NCI-H187 treated with DMSO at 0.1 percent for 48 hours (cell line): ENCODE data around the gene FAM50B.

ENCODE experiments used
- DNase-seq: peaks from one replicate; lab custom pipeline; 2025; lab: John Stamatoyannopoulos, UW

Gene FAM50B

GRCh38 chr6:3820563-3820962, 28.6 kb upstream of the FAM50B start:
- no peak for DNase-seq

- DNase-seq, result no peak
Measured at GRCh38 chr6:3822747-3823445, 26.3 kb upstream of the FAM50B start.

- no peak for DNase-seq
Measured at GRCh38 chr6:3823671-3824070, 25.5 kb upstream of the FAM50B start.

GRCh38 chr6:3825331-3825831, 23.8 kb upstream of the FAM50B start:
- DNase-seq, result no peak

- no peak for DNase-seq
Measured at GRCh38 chr6:3825851-3826581, 23.2 kb upstream of the FAM50B start.

GRCh38 chr6:3829285-3829684, 19.9 kb upstream of the FAM50B start:
- no peak for DNase-seq

GRCh38 chr6:3830806-3831205, 18.4 kb upstream of the FAM50B start:
- DNase-seq, result no peak

GRCh38 chr6:3831761-3832530, 17.2 kb upstream of the FAM50B start:
- DNase-seq, result no peak

GRCh38 chr6:3835055-3835731, 14.0 kb upstream of the FAM50B start:
- DNase-seq, result no peak

- DNase-seq, result no peak
Measured at GRCh38 chr6:3835785-3836184, 13.4 kb upstream of the FAM50B start.

GRCh38 chr6:3836566-3836965, 12.6 kb upstream of the FAM50B start:
- DNase-seq, result no peak

- DNase-seq, result no peak
Measured at GRCh38 chr6:3837781-3838180, 11.4 kb upstream of the FAM50B start.

- DNase-seq, result no peak
Measured at GRCh38 chr6:3838992-3839867, 9.9 kb upstream of the FAM50B start.

GRCh38 chr6:3841066-3841454, 8.1 kb upstream of the FAM50B start:
- DNase-seq, result no peak

GRCh38 chr6:3841711-3842565, 7.2 kb upstream of the FAM50B start:
- no peak for DNase-seq

- no peak for DNase-seq
Measured at GRCh38 chr6:3843379-3844096, 5.6 kb upstream of the FAM50B start.

GRCh38 chr6:3844097-3844463, 5.1 kb upstream of the FAM50B start:
- no peak for DNase-seq

GRCh38 chr6:3847521-3847920, 1.7 kb upstream of the FAM50B start:
- DNase-seq, result no peak

GRCh38 chr6:3848380-3848779, 793 bp upstream of the FAM50B start:
- DNase-seq, result no peak
